Measurements from ENCODE around the gene ANKDD1A.

Gene ANKDD1A

DNA sequence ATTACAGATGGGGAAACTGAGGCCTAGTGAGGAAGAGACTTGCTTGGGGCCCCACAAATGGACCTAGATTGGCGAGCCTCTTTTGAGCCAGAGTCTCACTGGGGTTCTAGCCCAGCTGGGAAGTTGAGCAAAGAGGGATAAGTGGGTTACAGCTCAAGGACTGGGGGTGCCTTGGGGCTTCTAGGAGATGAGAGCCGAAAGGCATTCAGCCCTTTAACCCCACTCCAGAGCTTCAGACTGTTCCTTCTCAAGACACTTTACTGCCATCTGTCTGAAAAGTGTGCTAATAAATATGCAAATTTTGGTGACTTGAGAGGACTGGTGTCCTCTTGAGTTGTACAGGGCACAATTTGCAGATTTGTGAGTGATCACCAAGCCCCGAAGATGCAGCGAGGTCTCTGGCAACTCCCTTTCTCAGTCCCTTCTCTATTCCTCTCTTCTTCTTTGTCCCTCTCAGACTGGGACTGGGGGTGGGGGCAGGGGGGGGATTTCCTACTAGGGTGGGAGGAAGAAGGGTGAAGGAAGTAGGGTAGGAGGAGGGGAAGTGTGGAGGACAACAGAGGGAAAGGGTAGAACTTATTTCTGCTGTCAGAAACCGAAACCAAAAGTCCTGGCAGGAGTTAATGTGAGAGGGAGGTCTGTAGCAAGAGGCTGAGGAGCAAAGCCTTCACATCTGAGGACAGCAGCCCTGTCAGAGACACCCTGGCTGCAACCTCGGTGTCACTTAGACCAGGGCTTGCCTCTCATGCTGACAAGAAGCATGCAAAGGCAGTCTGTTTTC is 16.2 kb upstream of the ANKDD1A start:
- no peak for DNase-seq (ENCODE audit: low spot score)

DNA sequence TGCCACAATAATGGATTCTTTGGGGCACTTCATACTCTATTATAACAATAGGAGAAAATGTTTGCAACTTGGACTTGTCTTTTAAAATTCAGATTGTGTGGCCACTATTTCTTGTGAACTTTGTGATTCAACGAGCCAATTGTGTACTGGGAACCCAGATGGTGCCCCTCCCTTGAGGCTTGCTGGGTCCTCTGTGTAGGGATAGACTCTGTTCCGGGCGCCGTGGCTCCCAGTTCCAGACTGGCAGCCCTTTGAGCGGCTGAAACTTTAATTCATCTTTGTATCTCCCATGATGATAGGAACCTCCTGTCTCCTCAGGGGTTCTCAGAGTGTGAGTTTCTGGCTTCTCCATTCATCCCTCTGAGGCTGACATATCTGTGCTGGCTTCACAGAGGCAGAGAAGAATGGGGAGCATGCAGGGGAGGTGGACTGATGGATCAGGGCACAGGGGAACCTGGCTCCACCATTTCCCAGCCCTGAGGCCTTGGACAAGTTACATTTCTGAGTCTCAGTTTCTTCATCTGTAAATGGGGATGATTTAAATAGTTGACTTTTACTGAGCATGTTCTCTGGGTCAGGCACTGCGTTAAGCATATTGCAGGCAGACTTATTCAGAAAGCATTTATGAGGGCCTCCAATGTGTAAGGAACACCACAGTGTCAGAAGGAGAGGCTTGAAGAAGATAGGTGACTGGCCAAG is 15.2 kb upstream of the ANKDD1A start:
- DNase-seq (ENCODE audit: low spot score) = no peak

DNA sequence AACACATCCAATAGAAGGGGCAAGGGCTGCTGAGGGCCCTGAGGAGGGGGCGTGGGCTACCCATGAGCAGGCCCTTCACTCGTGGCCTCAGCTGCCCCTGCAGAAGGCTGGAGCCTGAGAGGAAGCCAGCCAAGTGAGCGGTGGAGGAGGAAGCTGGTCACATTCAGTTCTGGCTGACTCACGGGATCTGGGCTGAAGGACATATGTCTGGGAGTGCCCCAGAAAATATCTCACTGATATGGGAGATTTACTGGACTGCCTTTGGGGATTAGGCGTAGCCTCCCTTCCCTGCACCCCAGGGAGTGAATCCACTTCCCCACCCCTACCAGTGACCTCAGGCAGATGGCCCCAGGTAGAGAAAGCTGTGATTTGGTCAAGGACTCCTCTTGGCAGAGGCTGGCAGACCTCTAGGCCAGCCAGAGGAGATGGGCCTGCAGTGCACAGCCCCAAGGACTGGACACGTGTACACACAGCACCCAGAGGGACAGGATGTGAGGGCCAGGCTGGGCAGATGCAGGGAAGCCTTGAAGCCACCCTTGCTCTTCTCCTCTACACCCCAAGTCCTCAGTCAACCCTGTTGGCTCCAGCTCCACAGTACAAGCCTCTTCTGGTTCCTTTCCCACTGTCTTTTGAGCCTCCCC is 14.2 kb upstream of the ANKDD1A start:
- DNase-seq (ENCODE audit: low spot score) = no peak

DNA sequence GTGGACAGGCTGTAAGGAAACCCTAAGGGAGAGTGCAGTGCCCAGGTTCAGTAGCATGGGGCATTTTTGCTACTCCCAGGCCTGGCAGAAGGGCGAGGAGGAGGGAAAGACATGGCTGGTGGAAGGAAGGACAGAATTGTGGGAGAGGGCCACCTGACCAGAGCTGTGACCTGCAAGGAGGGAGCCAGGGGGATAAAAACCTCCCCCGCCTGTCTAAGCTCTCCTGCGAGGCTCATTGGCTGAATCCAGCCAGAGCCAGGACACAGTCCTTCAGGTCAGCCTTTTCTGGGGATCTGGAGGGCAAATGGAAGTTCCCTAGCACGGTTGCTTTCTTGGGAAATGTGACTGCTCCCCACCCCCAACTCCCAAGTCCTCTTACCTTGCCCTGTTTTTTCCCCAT is 13.3 kb upstream of the ANKDD1A start:
- no peak for DNase-seq (ENCODE audit: low spot score)

DNA sequence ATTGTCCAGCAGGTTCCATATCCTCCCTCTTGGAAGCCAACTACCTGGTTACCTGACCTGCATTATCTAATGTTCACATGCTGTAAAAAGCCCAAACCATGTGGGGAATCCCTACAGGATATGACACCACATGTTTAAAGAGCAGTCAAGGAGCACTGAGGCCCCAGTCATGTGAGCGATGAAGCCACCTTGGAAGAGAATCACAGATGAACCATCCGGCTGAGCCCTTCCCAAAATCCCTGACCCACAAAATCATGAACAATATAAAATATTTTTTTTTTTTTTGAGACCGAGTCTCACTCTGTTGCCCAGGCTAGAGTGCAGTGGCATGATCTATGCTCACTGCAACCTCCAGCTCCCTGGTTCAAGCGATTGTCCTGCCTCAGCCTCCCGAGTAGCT is 10.6 kb upstream of the ANKDD1A start:
- no peak for DNase-seq (ENCODE audit: low spot score)

DNA sequence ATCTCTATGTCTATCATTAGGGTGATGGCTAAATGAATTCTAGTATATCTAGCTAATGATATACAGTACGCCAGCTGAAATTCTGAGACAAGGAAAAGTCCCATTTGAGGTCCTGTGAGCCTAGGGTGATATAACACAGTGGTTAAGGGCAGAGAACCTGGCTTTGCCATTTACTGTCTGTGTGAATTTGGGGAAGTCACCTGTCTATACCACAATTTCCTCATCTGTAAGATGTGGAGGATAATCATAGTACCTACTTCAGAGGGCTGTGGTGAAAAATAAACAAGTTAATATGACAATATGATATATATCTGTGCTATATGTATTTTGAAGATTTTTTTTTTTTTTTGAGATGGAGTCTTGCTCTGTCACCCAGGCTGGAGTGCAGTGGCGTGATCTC is 9.8 kb upstream of the ANKDD1A start:
- DNase-seq (ENCODE audit: low spot score) = no peak

DNA sequence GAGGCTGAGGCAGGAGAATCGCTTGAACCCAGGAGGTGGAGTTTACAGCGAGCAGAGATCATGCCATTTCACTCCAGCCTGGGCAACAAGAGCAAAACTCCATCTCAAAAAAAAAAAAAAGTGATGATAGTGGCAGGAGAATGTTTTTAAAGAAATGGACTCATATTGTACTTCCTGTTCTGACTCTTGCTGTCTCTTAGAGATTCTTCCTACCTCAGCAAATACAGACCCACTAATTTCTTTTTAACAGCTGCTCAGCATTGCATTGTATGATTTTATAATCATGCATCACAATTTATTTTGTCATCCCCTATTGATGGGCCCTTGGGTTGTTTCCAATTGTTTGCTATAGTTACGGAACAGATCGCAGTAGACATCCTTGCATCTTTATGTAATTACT is 8.8 kb upstream of the ANKDD1A start:
- DNase-seq (ENCODE audit: low spot score) = no peak

DNA sequence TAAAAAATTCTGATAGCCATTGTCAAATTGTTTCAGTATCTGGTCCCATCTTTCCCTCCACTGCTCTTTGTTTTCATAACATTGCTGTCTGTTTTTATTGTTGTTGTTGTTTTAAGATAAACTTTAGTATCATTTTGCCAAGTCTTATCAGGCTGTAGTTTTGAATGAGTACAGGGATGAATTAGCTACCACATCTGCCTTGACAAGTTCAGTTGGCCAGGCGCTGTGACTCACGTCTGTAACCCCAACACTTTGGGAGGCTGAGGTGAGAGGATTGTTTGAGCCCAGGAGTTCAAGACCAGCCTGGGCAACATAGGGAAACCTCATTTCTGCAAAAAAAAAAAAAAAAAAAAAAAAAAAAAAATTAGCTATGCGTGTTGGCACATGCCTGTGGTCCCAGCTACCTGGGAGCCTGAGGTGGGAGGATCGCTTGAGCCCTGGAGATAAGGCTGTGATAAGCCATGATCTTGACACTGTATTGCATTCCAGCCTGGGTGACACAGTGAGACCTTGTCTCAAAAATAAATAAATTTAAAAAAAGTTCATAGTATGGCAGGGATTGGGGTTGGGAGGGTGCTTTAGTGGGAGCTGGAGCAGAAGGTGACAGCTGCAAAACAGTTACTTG is 8.3 kb upstream of the ANKDD1A start:
- DNase-seq (ENCODE audit: low spot score) = no peak

DNA sequence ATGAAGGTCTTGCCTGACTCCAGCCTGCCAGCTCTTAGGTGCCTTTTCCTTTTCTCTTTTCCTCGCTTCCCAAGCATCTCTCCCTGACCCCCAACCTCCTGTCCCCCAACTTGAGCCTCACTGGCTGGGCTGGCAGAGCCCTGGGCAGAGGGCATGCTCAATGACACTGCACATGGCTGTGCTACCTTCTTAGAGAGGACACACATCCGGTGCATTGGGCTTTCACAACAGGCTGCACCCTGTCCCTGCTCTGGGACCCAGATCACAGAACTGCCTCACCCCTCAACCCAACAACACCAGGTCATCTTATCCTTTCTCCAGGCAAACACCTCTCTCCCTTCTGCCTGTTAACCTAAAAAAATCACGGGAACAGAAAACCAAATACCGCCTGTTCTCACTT is 7.5 kb upstream of the ANKDD1A start:
- no peak for DNase-seq (ENCODE audit: low spot score)

DNA sequence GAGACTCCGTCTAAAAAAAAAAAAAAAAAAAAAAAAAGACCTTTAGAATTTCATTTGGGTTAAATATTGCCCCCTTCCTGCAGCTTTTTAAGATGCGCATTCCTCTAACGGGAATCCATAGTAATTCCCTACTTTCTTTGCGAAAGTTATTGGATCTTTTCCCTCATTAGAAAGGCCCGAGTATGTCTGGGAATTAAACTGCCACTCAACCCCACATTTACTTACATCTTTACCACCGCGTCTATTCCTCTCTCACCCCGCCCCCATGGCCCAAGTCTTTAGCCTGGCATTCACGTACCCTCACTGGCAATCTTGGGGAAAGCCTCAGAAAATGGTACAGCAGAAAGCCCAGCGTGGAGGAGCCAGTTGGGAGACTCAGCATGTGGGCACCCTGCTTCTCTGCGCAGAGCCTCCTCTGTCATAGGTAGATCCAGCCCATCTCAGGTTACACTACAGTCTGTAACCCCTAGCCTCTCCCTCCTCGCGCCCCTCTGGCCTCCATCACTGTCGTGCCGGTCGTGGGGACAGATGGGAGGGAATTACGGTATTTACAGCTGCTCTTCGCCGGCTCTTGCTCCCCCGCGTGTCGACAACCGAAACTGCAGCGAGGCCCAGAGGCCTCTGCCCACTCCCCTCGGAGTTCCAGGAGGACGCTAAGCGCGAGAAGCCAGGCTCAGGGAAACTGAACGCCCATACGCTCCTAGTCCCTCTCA is 6.4 kb upstream of the ANKDD1A start:
- peak; percentile 74 for DNase-seq (ENCODE audit: low spot score)

DNA sequence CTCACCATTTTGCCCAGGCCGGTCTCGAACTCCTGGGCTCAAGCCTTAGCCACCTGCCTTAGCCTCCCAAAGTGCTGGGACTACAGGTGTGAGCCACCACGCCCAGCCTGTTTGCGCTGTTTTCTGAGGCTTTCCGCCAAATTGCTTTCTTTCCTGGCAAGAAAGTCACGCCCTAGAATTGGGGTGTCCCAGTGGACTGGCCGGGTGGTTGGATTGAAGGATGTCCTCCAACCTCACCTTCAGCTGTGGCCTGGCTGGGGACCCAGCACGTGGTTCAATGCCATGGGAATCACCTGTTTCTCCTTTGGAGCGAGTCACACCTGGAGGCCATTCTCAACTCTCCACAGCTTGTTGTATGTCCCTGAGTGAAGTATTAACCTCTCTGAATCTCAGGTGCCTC is 5.8 kb upstream of the ANKDD1A start:
- DNase-seq (ENCODE audit: low spot score) = no peak

DNA sequence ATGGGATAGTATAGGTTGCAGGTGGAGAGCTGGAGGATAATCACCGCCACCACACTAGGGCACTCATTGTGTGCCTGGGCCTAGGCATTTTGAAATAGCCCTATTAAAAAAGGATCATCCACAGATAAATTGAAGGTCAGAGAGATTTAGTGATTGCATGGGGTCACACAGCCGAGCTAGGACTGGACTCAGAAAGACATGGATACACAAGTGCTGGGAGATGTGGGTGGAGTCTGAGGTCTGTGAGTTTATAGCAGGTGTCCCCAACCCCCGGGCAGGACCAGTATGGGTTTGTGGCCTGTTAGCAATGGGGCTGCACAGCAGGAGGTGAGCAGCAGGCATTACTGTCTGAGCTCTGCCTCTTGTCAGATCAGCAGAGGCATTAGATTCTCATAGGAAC is 5.3 kb upstream of the ANKDD1A start:
- DNase-seq (ENCODE audit: low spot score) = no peak

DNA sequence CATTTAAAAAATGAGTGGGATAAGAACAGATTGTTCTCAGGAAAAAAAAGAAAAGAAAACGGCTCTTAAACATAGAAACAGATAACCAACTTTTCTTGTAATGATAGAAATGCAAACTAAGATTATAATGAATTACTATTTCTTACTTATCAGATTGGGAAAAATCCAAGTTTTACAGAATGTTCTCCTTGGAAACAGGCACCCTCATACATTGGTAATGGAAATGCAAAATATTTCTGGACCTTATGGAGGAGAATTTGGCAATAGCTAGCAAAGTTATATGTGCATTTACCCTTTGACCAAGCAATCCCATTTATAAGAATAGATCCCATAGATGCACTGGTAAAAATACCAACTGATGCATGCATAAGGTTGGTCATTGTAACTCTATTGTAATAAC is 3.7 kb upstream of the ANKDD1A start:
- DNase-seq (ENCODE audit: low spot score) = no peak

DNA sequence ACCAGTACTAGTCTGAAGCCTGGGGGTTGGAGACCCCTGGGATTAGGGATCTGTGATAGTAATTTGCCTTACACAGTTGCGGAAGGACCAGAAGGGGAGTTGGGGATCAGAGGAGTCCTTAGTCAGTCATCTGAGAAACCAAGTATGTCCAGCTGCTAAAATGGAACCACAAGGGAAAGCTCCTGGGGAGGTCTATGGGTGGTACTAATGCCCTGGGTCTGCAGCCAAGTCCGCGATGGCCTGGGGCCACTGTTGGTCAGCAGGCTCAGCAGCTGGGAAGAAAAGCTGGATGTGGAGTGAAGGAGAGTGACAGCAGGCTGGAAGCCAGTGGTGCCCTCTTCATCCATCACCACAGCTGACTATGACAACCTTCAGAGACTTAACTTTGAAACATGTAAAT is 2.2 kb upstream of the ANKDD1A start:
- DNase-seq (ENCODE audit: low spot score) = no peak

DNA sequence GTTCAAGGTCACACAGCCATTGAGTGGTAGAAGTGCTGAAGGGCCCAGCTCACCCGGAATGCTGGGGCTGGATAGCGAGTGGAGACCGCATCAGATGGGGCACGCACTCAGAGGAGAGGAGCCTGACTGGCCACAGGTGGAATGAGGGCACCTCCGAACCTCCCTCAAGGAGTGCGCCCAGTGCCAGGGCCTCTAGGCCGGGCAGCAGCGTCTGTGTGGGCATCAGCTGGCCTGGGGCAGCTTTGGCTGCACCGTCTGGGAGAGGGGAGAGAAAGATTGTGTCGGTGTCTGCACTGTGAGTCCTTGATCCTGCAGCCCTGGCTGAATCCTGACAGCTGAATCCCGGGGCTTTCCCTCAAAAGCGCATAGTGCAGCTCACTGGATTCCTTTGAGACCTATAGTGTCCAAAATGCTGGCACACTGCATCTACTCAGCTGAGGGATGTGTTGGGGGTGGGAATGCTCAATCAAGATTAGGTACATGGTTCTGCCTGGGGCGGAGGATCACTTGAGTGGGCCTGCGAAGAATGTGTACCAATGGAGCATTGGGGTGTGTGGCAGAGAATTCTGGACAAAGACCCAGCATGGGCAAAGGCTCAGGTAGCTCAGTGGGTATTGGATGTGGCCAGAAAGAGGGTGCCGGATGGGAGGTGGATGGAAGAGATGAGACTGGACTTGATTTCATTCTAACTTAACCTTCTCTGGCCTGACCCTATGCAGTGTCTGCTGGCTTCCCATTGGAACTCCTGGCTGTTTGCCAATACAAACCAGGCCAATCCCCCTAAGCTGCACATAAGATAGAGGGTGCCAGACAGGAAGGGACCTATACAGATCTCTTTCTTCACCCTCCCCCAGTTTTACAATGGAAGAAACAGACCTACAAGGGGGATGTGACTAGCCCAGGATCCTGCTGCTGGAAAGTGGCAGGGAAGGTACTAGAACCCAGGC is 950 bp downstream of the ANKDD1A start:
- no peak for DNase-seq (ENCODE audit: low spot score)

DNA sequence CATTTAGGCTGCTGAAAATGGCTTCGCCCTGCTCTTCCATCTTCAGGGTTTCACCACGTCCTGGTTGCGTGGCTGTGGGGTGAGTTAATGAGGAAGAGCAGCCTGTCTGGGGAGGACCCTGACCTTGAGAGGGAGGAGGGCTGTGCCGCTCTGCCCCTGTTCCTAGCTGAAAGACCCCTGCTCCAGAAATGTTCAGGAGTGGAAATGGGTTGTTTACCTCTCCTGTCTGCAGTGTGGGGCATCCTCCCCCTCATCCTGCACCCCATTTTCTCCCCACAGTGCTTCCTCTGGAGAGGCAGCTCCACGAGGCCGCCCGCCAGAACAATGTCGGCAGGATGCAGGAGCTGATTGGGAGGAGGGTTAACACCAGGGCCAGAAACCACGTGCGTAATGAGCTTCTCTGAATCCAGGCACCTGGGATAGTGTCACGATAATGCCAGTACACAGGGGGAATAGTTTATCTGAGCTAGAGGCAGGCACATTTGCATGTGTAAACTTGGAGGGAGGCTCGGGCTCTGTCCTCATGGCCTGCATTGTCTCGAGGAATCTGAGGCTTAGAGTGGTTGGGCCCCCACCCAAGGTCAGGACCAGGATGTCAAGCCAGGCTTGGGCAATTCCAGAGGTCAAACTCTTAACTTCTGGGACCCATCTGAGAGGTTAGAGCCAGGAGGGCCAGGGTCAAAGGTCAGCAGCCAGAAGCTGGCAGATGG is 4.0 kb downstream of the ANKDD1A start:
- DNase-seq (ENCODE audit: low spot score) = no peak

DNA sequence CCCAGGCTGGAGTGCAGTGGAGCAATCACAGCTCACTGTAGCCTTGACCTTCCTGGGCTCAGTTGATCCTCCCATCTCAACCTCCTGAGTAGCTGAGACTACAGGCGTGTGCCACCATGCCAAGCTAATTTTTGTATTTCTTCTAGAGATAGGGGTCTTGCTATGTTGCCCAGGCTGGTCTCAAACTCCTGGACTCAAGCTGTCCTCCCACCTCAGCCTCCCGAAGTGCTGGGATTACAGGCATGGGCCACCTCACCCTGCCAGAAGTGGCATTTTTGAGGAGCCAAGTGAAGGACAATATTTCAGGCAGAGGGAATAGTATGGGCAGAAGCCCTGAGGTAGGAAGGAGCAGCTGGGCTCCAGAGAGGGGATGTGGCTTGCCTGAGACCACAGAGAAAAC is 4.7 kb downstream of the ANKDD1A start:
- DNase-seq (ENCODE audit: low spot score) = no peak

DNA sequence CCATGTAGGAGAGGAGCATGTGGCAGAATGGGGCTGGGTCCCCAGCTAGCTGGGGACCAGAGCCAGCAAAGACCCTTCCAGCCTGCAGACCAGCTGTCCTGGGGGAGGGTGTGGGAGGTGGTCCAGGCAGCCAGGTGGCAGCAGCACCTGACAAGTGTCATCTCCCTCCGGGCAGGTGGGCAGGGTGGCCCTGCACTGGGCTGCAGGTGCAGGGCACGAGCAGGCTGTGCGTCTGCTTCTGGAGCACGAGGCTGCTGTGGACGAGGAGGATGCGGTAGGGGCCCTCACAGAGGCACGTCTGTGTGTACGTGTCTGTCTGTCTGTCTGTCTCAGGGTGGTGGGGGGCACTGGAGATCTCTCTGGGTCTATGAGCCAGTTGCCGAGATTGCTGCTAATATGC is 5.5 kb downstream of the ANKDD1A start:
- DNase-seq (ENCODE audit: low spot score) = no peak

DNA sequence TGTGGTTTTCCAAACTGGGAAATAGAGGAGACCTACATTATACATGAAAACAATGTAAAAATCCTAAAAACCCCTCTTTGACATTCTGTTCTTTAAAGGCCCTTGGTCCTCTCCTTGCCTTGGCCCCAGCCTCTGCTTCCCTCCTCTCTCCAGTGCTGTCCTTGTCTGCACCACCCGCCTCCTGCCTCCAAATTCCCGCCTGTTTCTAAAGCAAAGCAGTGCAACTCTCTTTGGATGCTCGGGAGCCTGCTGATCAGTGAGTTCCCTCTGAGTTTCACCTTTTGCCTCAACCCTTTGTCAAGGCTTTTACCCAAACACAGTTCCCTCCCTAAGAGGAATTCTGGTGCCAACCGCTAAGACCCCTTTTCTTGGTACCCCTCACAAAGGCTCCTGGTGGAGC is 8.0 kb downstream of the ANKDD1A start:
- no peak for DNase-seq (ENCODE audit: low spot score)

DNA sequence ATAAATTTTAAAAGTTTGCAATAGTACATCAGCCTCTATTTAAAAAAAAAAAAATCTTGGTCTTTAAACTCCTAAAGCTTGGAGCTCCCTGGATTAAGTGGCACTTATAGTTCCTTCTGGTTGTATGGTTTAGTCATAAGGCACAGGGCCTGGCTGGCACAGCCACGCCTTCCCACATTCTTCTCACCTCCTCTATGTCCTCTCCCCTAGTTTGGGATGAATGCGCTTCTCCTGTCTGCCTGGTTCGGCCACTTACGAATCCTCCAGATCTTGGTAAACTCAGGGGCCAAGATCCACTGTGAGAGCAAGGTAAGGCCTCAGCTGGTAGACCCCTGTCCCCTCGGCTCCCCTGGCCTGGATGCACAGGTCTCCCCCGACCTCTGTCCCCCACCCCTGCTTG is 10.0 kb downstream of the ANKDD1A start:
- DNase-seq (ENCODE audit: low spot score) = no peak

Data from putamen (tissue), 1 donor.